A549 (cell line): ENCODE results near the gene DPYSL4.

Experiments used
- EP300 ChIP-seq, 2 experiments: fragments of >200 bp; sonication (Bioruptor Twin); formaldehyde crosslinking; IDR thresholded peaks; 2 replicates in 1 of 2; 3 replicates in 1 of 2; pipeline ENCODE4 v1.6.1; 2016 to 2017
- HDAC2 ChIP-seq: fragments of 200-600 bp; sonication (generic); IDR thresholded peaks from 2 replicates; pipeline ENCODE4 v1.6.1; 2016
- JUN ChIP-seq, 2 experiments: fragments of >200 bp; sonication (Bioruptor Twin); formaldehyde crosslinking; IDR thresholded peaks; 2 replicates in 1 of 2; 3 replicates in 1 of 2; pipeline ENCODE4 v1.6.1; 2016 to 2017
- KDM1A ChIP-seq: fragments of 200-600 bp; sonication (generic); IDR thresholded peaks from 2 replicates; pipeline ENCODE4 v1.6.1; 2016; ENCODE audit warnings: low read depth, mild to moderate bottlenecking
- MYC ChIP-seq: IDR thresholded peaks from 2 replicates; pipeline ENCODE4 v1.6.1; 2012; ENCODE audit warnings: mild to moderate bottlenecking, inconsistent platforms, low read length, improper control_type of control experiment, borderline replicate concordance
- POLR2A ChIP-seq: IDR thresholded peaks from 2 replicates; pipeline ENCODE4 v1.6.1; 2012; ENCODE audit warnings: mild to moderate bottlenecking, low read length
- ZFP36 ChIP-seq: fragments of 450-650 bp; IDR thresholded peaks from 2 replicates; pipeline ENCODE4 v1.6.1; 2014; ENCODE audit warnings: borderline replicate concordance; ENCODE audit not compliant: partially characterized antibody
- TF ChIP-seq, protein P1 (sequence below): fragments of >200 bp; sonication (Bioruptor Twin); formaldehyde crosslinking; IDR thresholded peaks from 3 replicates; pipeline ENCODE4 v1.5.1; 2016
- TF ChIP-seq, protein P2 (sequence below): fragments of >200 bp; sonication (Bioruptor Twin); formaldehyde crosslinking; IDR thresholded peaks from 2 replicates; pipeline ENCODE4 v1.6.1; 2016

DNA sequence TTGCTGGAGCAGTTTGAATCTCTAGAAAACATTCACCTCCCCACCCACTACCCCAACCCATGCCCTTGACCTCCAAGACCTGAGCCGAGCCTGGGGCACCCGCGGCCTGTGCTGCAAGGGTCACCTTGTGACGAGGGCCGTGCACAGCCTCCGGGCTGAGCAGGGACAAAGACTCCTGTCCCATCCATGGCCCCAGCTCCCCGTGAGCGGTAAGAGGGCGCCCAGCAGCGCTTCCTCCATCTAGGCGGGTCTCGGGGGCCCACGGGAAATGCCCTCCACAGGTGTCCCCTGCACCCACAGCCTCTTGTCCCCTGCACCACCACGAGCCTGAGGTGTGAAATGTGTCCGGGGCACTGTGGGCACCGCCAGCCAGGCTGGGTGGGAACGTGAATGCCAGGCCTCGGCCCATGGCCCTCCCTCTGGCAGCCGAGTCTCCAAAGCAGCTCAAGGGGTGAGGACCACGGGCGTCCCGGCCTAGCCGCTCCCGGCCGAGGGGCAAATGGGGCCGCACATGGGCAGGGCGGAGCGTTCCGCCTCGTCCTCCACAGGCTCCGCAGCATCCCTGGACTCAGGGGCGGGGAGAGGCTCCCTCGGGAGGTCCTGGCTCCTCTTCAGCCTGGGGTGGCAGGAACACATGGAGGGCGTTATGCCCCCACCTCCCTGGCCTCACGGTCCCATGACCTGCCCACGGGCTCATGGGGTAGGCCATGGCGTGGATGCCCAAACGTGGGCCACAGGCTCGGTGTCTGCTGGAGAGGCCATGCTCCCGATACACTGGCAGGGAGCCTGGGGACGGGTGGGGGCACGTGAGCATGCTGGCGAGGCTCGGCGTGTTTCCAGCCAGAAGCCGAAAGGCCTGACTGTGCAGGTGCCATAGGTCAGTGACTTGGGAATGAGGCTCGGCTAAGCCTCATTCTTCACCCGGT lies 21.1 kb downstream of the DPYSL4 start:
- TF ChIP-seq EP300 (IDR thresholded peaks at IDR 0.05) (no peak), POLR2A (no peak), HDAC2 (no peak), MYC (no peak), ZFP36 (no peak), KDM1A (no peak), JUN (IDR thresholded peaks at IDR 0.05) (no peak)
- TF ChIP-seq, protein P1, sequence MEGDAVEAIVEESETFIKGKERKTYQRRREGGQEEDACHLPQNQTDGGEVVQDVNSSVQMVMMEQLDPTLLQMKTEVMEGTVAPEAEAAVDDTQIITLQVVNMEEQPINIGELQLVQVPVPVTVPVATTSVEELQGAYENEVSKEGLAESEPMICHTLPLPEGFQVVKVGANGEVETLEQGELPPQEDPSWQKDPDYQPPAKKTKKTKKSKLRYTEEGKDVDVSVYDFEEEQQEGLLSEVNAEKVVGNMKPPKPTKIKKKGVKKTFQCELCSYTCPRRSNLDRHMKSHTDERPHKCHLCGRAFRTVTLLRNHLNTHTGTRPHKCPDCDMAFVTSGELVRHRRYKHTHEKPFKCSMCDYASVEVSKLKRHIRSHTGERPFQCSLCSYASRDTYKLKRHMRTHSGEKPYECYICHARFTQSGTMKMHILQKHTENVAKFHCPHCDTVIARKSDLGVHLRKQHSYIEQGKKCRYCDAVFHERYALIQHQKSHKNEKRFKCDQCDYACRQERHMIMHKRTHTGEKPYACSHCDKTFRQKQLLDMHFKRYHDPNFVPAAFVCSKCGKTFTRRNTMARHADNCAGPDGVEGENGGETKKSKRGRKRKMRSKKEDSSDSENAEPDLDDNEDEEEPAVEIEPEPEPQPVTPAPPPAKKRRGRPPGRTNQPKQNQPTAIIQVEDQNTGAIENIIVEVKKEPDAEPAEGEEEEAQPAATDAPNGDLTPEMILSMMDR, result no peak
- TF ChIP-seq, protein P2, sequence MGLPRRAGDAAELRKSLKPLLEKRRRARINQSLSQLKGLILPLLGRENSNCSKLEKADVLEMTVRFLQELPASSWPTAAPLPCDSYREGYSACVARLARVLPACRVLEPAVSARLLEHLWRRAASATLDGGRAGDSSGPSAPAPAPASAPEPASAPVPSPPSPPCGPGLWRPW, result no peak
